ENCODE results near the gene KDM2A.

GRCh38 chr11:67197606-67198005, 78.5 kb downstream of the KDM2A start:
- TF ChIP-seq CTCF (IDR thresholded peaks at IDR 0.05) (no peak), POLR2AphosphoS5 (IDR thresholded peaks at IDR 0.05) (no peak)

Measured in prostate gland (tissue), 2 donors.